Activated T-helper 17 cell treated with anti-CD3 and anti-CD28 coated beads, Interleukin-2, amount 50 U/mL, for 72 hours (primary cell): Measurements from ENCODE around the gene SP3. TPM values are rescaled to one million over a fixed set of nuclear protein-coding genes. Genes with fewer than 3 reads are reported as not detected.

ENCODE experiments used
- ATAC-seq: fragments of 150-1000 bp; cut with Tn5 transposase; replicated peaks from 2 replicates; pipeline ENCODE4 v1.10.0; 2021; ENCODE audit warnings: mild to moderate bottlenecking, moderate library complexity
- H3K27ac Mint-ChIP-seq: one replicate; pipeline ENCODE4 v1.8.0; 2022; ENCODE audit warnings: mixed read lengths
- H3K27me3 Mint-ChIP-seq: one replicate; pipeline ENCODE4 v1.8.0; 2022; ENCODE audit warnings: mixed read lengths
- H3K36me3 Mint-ChIP-seq: one replicate; pipeline ENCODE4 v1.8.0; 2022; ENCODE audit warnings: low read depth, mild to moderate bottlenecking, mixed read lengths
- H3K4me1 Mint-ChIP-seq: one replicate; pipeline ENCODE4 v1.8.0; 2022; ENCODE audit warnings: mixed read lengths
- H3K4me3 Mint-ChIP-seq: one replicate; pipeline ENCODE4 v1.8.0; 2022; ENCODE audit warnings: mild to moderate bottlenecking, mixed read lengths
- H3K9me3 Mint-ChIP-seq: one replicate; pipeline ENCODE4 v1.8.0; 2022; ENCODE audit warnings: mixed read lengths
- total RNA-seq, 2 donors: library from RNA; stranded (reverse); gene quantifications; one replicate each; pipeline ENCODE4 v1.2.3, GENCODE V29; 2022

The SP3 gene
- total RNA-seq, 2 donors from 2014 or later: 84.4 to 103 TPM

GRCh38 chr2:173866874-173867618 is 98.1 kb downstream of the SP3 start:
- Mint-ChIP-seq H3K27ac (no peak overlapping the region), H3K27me3 (peaks cover 28% of the 10 kb centered on the region), H3K4me1 (no peaks in the 10 kb centered on the region), H3K36me3 (no peaks in the 10 kb centered on the region), H3K4me3 (no peak overlapping the region), H3K9me3 (no peaks in the 10 kb centered on the region)
- ATAC-seq: no peak

- H3K27ac Mint-ChIP-seq: no peak overlapping the region
- ATAC-seq: no peak
- H3K4me3 Mint-ChIP-seq: no peak overlapping the region
- no peaks in the 10 kb centered on the region for H3K36me3 Mint-ChIP-seq
- H3K27me3 Mint-ChIP-seq: peaks cover 32% of the 10 kb centered on the region
- no peaks in the 10 kb centered on the region for H3K4me1 Mint-ChIP-seq
- H3K9me3 Mint-ChIP-seq: no peaks in the 10 kb centered on the region
Measured at GRCh38 chr2:173865971-173866873, 99.0 kb downstream of the SP3 start.

- Mint-ChIP-seq H3K27me3 (peaks cover 28% of the 10 kb centered on the region), H3K4me3 (no peak overlapping the region), H3K27ac (no peak overlapping the region), H3K36me3 (no peaks in the 10 kb centered on the region), H3K9me3 (no peaks in the 10 kb centered on the region), H3K4me1 (peaks cover 4% of the 10 kb centered on the region)
- no peak for ATAC-seq
Measured at GRCh38 chr2:173862612-173863217, 102.5 kb downstream of the SP3 start.

GRCh38 chr2:173860566-173860965 is 104.6 kb downstream of the SP3 start:
- H3K27me3 Mint-ChIP-seq: peaks cover 21% of the 10 kb centered on the region
- no peaks in the 10 kb centered on the region for H3K9me3 Mint-ChIP-seq
- ATAC-seq: no peak
- H3K4me3 Mint-ChIP-seq: no peak overlapping the region
- peaks cover 4% of the 10 kb centered on the region for H3K4me1 Mint-ChIP-seq
- no peaks in the 10 kb centered on the region for H3K36me3 Mint-ChIP-seq
- no peak overlapping the region for H3K27ac Mint-ChIP-seq

DNA sequence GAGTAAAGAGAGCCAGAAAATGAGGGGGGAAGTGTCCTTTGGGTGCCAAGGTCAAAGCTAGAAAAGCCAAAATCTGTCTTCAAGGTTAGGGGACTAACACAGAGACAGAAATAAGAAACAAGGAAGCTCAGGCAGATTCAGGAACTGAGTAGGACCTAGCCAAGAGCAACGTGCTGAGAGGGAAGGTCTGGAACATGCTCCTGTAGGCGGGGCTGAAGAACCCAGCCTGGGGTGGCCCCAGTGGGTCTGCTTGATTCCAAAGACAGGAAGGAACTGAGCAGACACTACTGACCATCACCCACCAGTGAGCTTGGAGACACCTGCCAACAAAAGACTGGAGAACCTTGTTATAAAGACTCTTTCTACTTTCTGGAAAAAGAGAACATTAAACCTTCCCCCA is 105.1 kb downstream of the SP3 start:
- Mint-ChIP-seq H3K36me3 (no peaks in the 10 kb centered on the region), H3K27ac (no peak overlapping the region), H3K4me1 (peaks cover 4% of the 10 kb centered on the region), H3K4me3 (no peak overlapping the region), H3K9me3 (no peaks in the 10 kb centered on the region), H3K27me3 (peaks cover 21% of the 10 kb centered on the region)
- ATAC-seq: no peak

DNA sequence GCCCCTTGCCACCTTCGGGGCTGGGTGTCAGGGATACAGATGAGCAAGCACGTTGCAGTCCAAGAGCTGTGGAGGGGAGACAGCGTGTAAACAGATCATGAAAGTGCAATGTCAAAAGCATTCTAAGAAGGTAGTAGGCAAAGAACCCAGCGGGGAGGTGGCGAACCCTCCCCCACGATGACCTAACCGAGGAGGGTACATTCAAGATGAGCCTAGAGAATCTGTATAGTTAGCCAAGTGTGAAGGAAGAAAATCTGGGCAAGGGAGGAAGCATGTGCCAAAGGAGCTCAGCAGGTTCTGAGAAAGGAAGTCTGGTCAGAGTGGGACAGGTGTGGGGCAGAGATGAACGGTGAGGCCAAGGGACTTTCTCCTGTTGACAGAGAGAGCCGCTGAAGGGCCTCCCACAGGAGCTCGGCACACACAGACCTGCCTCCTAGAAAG is 106.9 kb downstream of the SP3 start:
- Mint-ChIP-seq H3K36me3 (no peaks in the 10 kb centered on the region), H3K9me3 (no peaks in the 10 kb centered on the region), H3K4me1 (peaks cover 4% of the 10 kb centered on the region), H3K27ac (no peak overlapping the region), H3K27me3 (peaks cover 21% of the 10 kb centered on the region), H3K4me3 (no peak overlapping the region)
- ATAC-seq: no peak
